ENCODE results near the gene IMP3.
A peak's percentile ranks its signal among the peaks of the same experiment; 100 is the strongest.

IMP3 gene

DNA sequence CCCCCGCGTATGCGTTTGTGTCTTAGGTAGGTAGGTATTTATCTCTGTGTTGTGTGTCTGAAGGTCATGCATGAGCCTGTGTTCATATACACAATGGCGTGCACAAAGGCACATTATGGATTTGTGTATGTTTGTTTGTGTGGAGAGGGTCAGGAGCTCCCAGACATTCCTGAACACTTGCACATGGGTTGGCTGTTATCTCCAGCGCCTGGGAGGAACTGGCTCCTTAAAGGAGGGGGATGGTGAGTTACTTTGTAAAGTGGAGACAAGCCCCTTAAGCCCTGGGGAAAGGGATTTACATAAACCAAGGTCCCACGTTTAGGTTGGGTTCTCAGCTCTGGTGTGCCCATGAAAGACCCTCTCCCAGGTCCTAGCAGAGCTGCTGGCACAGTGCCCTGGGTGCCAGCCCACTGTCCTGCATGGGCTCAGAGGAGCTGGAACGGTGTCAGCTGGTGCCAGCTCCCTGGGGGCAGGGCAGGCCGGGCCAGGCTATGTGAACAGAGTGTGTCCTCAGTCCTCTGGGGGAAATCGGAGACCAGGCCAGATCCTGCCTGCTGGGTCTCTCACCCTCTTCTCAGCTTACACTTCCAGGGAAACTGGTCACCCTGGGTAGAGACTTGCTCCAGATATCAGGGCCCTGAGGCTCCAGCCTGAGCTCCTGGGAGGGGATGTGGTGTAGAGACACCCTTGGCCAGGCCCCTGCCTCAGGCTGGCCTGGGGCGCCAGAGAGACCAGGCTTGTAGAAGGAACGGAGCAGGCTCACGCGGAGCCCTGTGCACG lies 32.8 kb upstream of the IMP3 start:
- DNase-seq, result peak; percentile 31

DNA sequence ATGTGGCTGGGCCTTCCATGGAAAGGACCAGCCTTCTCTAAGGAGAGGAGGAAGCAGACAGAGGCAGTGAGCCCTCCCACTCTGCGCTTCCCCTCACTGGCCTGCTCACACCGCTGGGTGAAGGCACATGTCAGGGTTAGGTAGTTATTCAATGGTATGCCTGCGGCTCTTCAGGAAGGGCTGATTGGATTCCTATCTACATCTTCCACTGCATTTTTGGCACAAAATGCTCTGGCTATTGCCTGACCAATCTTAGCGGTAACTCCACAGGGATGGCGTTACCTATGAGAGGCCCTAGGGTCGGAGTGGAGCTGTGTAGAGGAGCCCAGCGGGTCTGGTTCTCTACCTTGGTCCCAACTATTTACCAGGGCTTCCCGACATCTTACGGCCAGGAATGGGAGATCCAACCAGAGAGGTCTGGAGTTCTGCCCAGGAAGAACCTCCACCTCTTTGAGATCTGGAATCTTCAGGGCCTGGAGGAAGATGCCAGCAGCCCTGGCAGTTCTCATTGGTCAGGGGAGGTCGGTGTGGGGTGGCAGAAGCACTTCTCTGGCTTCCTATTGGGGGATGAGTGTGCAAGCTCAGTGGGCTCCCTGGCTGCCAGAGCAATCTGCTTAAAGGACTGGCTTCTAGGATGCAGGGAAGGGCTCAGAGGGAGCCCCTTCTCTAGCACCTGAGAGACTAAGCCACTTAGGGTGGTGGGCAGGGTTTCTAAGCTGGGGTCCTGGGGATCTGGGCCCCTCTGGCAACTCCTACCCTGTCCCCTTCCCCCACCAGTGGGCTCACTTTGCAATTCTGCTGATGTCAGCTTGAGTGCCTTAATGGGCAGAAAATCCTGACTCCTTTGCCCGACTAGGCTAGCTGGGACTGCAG lies 31.9 kb upstream of the IMP3 start:
- DNase-seq, result no peak

DNA sequence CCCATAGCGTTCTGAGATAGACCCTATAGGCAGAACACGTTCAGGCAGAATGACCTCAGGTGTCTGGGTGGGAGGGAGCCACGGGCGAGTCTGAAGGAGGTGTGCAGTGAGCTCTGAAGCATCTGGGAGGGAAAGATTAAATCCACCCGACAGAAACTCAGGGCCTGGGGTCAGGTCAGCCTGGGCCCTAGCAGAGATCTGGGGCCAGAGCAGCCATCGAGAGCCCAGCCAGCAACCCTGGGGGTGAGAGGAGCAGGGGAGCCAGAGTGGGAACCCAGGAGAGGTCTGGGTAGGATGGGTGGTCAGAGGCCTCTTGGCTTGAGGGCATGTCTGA lies 29.8 kb upstream of the IMP3 start:
- no peak for DNase-seq

DNA sequence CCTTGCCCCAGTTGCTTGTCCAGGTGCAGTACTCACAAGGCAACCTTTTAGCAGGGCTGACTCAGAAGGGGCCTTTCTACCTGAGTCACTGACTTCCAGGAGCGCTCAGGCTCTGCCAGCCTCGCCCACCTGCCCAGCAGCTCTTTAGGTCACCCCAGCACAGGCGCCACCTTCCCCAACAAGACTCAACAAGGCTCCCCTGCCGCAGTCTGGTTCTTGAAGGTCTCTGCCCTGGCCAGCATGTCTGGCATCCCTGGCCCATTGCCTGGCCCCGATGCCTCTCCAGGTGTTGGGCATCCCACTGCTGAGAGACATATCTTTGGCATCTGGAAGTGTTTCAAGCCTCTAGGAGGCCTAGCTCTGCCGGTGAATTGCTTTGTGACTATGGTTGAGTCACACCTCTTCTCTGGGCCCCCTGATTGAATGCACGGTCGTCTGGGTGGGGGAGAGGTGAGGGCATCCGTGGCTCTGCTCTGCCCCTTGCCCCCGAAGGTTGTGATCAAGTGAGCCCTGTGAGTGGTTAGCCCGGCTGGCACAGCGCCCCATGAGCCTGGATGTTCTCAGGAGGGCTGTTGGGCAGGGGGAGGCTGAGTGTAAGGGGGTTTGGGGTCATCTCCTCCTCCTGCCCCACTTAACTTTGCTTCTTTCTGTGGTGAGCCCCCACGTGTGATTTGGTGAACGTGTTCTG lies 29.3 kb upstream of the IMP3 start:
- no peak for DNase-seq

DNA sequence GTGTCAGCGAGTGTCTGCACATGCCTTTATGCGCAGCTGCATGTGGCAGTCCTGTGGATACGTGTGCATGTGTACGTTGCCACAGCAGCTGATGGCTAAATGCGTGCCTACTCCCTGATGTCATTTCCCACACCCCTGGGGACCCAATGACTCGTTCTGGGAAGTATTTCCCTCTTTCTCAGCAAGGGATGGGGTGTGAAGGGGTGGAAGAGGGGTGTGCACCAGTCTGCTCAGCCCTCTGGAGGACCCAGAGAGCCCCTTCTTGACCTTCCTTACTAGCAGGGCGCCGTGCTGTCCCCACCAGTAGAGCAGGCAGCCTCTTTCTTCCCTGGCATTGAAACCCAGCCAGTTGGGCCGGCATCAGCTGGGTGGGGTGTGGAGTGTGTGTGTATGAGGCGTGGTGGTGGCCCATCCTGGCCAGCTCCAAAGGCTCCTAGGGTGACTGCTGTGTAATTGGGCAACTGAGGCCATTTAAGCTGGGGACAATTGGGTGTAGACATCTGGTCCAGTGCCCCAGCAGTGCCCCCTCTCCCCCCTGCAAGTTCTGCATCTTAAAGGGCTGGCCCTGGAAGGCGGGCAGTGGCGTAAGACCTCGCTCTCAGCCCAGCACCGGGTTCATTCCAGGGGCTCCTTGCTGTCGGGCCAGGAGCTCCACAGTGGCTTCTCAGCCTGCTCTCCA lies 26.9 kb upstream of the IMP3 start:
- DNase-seq, result peak; percentile 95

DNA sequence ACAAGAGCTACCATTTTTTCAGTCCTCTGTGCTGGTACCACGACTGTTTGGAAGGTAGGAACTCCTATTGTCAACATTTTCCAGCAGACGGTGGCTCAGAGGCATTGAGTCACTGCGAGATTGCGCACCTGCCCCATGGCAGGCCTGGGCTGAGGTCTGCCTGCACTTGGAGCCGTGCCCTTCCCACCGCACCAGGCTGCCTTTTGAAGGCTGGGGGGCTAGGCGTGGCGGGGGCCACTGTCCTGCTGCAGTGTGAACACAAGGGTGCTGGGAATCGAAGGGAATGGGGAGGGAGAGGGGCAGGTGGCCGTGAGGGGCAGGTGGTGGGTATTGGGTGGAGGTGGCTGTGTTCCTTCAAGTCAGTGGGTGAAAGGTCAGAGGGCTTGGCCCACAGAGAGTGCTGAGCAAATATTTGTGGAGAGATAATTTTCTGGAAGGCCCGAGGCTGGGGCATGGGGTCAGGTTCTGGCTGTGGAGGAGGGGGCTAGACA lies 24.0 kb upstream of the IMP3 start:
- no peak for DNase-seq

DNA sequence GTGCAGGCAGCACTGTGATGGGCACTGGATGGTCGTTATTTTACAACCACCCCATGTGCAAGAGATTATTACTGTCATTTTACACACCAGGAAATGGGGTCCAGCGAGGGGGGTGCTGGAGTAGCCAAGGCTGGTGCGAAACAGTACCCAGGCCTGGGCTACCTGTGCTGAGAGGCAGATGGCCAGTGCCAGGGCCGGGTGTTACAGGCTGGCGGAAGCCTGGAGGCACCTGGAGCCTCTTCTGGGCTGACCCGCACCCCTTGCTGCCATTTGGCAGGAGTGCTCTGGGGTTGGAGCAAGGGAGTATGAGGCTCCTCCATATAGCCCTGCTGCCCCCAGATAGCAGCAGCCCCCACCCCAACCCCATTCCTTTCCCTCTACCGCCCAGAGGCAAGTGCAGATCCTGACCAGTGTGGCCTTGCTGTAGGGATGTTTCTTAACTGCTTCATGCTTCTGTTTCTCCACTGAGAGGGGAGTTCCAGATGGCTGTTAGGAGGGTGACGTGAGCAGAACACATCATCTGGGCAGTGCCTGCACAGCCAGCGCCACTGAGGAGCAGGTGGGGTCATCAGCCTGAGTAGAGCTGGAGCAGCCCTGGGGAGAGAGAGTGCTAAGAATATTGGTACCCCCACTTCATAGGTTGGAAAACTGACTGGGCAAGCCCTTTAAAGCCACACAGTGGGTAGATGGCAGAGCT lies 22.9 kb upstream of the IMP3 start:
- no peak for DNase-seq

DNA sequence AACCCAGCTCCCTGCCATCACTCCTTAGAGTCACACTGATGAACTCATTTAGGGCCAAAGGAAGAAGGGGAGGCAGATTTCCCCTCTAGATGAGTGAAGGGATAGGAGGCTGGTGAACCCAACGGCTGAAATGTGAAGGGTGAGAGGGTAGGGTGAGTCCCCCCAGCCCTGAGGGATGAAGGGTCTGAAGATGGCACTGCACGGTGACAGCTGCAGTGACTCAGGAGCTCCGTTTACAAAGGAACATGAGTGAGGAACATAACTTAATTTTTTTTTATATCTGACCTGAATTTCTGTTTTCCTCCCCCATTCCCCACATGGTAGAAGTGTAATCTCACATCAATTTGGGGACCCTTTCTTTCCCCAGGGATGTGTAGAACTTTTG lies 21.7 kb upstream of the IMP3 start:
- no peak for DNase-seq

DNA sequence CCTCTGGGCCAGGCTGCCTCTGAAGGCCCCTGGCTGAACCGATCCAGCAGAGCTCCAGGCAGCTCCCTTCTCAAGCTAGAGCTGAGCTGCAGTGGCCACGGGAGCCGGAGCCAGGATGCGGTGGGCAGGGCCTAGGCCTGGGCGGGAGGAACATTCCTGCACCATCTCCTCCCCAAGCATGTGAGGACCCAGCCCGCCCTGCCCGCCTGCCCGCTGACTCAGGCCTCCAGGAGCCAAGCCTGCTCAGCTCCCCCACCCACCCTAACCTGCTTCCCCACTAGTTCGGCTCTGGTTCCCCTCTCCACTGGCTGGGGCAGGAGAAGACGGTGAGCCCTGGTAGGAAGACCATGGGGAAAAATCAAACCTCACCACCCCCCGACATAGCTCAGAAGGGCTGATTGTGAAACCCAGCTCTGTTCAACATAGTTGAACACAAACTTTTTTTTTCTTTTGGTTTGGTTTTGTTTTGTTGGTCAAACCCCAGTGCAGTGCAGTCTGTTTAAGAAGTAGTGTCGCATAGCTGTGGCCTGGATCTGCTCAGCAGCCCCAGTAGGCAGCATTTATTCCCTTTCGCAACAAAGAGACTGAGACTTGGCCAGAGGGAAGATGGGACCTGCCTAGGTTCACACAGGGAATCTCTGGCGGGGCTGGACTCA lies 21.2 kb upstream of the IMP3 start:
- peak; percentile 88 for DNase-seq

DNA sequence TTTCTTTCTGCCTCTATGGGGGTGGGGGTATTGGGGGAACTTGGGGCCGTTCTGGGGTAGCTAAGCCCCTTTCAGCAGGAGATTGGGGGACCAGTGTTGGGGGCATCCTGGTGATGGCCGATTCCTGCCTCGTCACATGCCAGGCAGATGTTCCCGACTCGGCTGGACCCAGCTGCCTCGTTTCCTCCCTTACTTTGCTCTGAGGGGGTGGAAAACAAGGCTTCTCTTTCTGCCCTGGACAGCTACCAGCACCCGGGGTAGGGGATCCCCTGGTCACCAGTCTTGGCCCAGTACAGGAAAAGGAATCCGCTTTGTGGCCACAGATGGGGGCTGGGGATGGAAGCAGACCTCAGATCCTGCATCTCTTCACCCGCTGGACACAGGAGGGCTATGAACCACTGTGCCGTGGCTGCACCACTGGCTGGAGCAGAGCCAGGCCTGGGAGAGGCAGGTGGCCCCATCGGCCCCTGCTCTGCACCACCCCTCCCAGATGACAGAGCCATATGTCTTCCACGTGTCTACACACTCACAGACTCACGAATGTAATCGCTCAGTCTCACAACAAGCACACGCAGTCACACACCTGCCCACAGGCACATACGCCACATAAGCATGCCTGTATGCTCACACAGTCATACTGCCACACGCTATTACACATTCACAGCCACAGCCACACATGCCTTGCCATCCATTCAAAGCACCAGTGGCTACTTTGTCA lies 20.1 kb upstream of the IMP3 start:
- no peak for DNase-seq

DNA sequence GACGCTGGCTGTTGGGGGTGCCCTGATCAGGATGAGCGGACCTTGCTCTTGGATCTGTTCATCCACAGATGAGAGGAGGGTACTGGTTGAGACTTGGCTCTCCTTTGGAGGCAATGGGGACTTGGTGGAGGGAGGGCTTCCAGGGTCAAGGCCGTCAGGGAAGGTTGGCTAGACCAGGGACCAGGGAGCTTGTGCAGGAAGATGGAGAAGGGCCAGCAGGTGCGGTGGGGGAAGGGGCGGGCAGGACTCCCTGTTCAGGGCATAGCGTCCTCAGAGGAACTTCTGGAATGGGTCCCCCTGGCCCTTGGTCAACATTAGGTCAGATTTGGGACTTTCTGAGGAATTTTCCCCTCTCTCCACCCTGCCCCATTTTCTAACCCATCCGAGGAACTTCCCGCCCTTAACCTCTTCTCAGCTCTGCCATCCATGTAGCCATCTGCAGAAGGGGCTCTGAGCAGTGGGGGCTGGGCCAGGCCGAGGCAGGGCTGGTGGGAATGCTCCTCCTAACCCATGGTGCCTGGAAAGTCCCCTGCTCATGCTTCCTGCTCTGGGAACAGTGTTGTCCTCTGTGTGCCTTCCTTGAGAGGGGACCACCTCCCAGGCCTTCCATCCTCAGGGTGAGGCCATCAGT lies 19.2 kb upstream of the IMP3 start:
- DNase-seq, result no peak

DNA sequence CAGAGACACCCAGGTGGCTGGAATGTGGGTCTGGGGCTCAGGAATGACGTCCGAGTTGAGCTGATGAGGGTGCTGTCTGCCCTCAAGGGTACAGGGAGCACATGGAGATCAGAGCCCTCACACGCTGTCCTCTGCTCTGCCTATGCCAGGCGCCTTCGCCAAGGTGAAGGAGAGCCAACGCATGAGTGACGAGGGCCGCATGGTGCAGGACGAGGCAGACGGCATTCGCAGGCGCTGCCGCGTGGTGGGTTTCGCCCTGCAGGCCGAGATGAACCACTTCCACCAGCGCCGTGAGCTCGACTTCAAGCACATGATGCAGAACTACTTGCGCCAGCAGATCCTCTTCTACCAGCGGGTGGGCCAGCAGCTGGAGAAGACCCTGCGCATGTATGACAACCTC lies 16.8 kb upstream of the IMP3 start:
- DNase-seq, result no peak

DNA sequence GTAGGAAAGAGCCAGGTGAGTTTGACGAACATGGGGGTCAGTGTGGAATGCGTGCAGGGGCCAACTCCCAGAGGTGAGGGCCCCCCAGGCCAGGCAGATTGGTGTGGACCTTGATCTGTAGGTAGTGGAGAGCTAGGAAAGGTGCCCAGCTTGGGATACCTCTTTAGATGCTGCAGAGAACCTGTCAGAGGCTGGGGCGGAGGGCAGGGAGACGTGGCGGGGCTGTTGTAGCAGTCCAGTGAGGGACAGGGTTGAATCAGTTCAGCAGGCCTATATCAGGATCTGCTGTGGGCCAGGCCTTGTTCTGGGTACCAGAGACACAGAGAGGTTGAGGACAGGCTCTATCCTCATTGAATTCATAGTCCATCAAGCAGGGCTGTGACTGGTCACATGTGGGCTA lies 16.3 kb upstream of the IMP3 start:
- DNase-seq, result no peak

DNA sequence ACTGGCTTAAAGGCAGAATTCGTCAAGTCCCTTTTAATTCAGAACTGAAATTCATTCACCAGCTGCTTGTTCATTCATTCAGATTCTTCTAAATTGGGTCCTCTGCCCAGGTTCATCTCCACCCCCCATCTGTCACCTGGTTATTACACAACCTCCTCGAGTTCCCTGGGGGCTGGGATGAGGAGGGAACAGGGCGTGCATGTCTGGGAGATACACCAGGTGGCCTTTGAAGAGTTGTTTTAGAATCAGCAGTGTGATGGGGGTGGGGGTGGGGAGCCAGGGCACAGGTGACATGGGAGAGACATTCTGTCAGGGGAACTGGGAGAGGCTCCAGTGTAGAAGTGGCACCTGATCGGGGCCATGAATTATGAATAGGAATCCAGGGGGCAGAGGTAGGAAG lies 15.9 kb upstream of the IMP3 start:
- DNase-seq, result no peak

DNA sequence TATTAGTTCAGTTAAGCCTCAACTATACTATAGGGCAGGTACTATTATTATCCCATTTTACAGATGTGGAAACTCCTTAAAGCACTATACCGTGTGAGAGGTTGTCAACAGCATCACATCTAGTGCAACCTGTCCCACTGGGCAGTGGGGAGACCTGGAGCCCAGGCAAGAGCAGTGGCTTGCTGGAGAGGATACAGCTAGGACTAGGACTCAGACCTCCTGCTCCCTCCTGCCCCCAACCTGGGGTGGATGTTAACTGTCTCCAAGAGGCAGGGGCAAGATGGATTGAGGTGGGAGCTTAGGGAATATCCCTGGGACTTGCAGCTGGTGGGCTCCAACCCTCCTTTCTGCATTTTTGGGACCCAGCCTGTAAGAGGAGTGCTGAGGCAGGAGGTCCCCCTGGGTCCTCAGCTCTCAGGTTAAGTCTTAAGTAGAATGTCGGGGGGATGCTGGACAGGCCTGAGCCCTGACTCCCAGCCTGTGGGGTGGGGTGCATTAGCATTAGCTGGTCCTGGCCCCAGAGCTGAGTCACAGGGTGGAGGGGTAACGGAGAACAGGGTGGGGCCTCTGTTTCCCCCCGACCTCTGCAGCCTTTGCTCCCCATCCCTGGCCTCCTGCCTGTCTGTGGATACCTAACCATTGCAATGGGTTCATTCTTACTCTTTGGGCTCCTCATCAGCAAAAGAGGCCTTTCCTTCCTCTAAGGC lies 14.3 kb upstream of the IMP3 start:
- no peak for DNase-seq

DNA sequence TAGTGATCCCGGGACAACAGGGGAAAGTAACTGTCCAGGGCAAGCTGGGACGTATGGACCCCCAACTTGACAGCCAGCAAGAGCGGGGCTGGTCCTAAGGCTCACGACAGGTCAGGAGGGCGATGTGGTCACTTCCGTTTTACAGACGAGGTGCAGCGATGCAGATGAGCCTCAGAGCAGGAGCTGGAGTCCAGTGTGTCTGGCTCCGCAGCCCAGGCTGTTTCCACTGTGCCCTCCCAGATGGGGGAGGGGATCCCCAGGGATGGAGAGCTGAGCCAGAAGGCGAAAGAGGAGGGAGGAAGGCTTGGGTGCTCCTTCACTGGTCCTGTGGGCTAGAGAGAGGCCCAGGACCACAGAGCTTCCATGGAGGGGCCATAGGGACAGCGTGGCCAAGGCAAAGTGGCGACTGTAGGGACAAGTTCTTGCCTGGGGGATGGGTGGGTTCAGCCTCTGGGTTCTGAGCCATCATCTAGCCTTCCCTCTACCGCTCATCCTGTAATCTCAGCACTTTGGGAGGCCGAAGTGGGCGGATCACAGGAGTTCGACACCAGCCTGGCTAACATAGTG lies 13.4 kb upstream of the IMP3 start:
- DNase-seq, result no peak

DNA sequence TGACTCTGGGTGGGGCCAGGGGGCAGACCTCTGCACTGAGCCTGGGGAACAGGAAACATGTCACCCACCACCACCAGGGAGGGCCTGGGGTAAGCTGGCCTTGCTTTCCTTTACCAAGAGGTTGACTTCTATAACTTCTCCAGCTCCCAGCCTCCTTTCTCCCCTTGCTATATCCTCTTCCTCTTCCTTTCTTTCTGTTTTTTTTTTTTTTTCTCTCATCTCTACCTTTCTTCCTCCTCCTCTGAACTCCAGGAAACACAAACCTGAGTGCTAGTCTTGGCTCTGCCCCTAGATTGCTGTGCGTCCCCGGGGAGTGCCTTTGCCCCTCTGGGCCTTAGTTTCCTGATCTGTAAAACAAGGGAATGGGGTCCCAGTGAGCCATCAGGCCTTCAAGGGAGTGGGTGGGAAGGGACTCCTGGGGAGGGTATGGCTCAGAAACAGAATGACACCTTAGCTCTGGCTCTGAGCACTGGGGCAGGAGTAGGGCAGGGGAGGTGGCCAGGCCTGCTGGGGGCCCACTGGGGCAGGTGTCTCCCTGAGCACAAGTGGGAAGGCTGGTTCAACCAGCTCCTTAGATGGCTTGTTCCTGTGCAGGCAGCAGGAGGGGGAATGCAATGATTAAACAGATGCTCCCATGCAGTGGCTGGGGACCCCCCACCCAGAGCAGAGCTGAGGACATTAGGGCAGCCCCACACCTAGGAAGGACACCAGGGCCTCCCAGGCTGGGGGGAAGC lies 12.0 kb upstream of the IMP3 start:
- no peak for DNase-seq

DNA sequence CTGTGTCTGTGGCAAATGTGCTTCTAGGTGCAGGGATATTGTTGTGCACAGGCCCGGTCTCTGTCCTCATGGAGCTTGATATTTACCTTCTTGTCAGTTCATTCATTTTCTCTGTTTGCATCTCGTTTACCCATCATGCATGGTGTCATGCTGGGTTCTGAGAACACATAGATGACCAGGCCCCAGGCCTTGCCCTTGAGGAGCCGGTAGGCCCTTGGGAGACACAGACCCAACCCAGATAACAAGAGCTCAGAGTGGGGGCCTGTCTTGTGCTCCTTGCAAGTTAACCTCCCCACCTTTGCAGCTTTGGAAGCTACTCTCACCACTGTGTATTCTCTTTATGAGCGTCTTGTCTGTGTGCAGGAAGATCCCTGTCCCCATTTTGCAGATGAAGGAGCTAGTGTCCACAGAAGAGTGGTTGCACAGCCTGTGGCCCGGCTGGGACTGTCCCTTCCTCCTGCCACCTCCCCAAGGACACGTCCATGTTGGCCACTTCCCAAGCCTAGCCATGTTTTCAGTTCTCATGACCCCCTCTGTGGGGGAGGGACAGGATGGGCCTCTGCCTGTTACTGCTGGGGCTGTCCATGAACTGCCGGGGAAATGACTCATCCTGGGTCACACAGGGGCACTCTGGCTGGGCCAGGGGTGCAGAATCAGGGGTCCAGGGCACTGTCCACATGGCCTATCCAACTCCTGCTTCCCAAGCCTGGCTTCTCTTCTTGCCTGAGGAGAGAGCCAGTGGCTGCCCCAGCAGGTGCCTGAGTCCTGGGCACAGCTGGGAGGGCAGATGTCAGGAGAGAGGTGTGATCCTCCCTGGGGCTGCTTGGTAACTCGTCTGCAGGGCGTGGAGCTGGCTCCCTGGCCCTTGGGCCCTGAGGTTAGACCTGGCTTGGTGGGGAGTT lies 11.1 kb upstream of the IMP3 start:
- no peak for DNase-seq
